Skeletal muscle tissue (tissue), 4 donors: ENCODE data around the gene MAGOHB. TPM values are rescaled to one million over a fixed set of nuclear protein-coding genes. Genes with fewer than 3 reads are reported as not detected.
"Not testable (repeated sequence)": the region's sequence is repeated elsewhere in the genome, so short reads cannot be mapped to it uniquely, and the experiment has no call there.

Source experiments
- H3K27ac ChIP-seq: one replicate; pipeline ENCODE4 v1.7.0; 2013; ENCODE audit warnings: mild to moderate bottlenecking, low read depth, low read length, inconsistent platforms
- H3K27me3 ChIP-seq, 3 donors: one replicate each; pipeline ENCODE4 v1.7.0; 2013; ENCODE audit warnings: low read length in 3 of 3; ENCODE audit not compliant: control insufficient read depth in 3 of 3, insufficient read depth in 3 of 3
- H3K36me3 ChIP-seq, 3 donors: one replicate each; pipeline ENCODE4 v1.7.0; 2013; ENCODE audit warnings: low read length in 3 of 3; ENCODE audit not compliant: control insufficient read depth in 3 of 3, insufficient read depth in 3 of 3
- H3K4me1 ChIP-seq, 3 donors: one replicate each; pipeline ENCODE4 v1.7.0; 2013; ENCODE audit warnings: low read length in 3 of 3, mild to moderate bottlenecking in 3 of 3; ENCODE audit not compliant: control insufficient read depth in 3 of 3, insufficient read depth in 3 of 3
- H3K4me3 ChIP-seq, 3 donors: one replicate each; pipeline ENCODE4 v1.7.0; 2013; ENCODE audit warnings: low read length in 3 of 3
- H3K9ac ChIP-seq, 3 donors: one replicate each; pipeline ENCODE4 v1.7.0; 2013; ENCODE audit warnings: low read length in 3 of 3, mild to moderate bottlenecking in 3 of 3, moderate library complexity in 2 of 3, low read depth in 1 of 3
- H3K9me3 ChIP-seq, 3 donors: one replicate each; pipeline ENCODE4 v1.7.0; 2013; ENCODE audit warnings: low read length in 3 of 3; ENCODE audit not compliant: control insufficient read depth in 3 of 3
- total RNA-seq: library from RNA; depleted of rRNA; stranded (reverse); fragments of >200 nt; gene quantifications from one replicate; pipeline ENCODE4 v1.2.3, GENCODE V29; 2014
- donor health status: Osteomylitis.

Gene MAGOHB
- total RNA-seq, 1 donor from 2014 or later = 13.0 TPM

DNA sequence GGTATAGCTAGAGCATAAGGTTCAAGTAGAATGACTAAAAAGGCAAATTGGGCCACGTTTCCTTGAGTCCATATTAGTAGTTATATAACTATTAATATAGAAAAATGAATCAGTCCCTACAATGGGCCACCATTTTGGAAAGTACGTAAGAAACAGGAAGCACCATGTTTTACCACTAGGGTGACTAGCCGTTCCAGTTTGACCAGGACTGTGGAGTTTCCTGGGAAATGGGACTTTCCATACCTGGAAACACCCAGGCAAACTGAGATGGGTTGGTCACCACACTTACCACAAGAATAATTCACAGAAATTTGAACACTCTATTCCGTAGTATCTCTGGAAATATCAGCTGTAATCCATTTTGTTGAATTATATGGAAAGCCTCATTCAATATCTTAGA is 2.1 kb upstream of the MAGOHB start:
- Histone ChIP-seq H3K36me3 (no peaks in the 10 kb centered on the region), H3K27ac (no peak overlapping the region), H3K4me1 (peaks cover 9 to 19% (median 12%) of the 10 kb centered on the region in 3 donors), H3K4me3 (no peak overlapping the region), H3K9ac (no peak overlapping the region), H3K27me3 (no peaks in the 10 kb centered on the region), H3K9me3 (no peaks in the 10 kb centered on the region)

- Histone ChIP-seq H3K27ac (peak overlapping the region; percentile 87), H3K36me3 (peaks cover 0 to 10% (median 7%) of the 10 kb centered on the region in 3 donors), H3K4me1 (peaks cover 9 to 19% (median 12%) of the 10 kb centered on the region in 3 donors), H3K9me3 (no peaks in the 10 kb centered on the region), H3K4me3 (peak overlapping the region; percentile 92 to 95 (median 93)), H3K9ac (peak overlapping the region; percentile 92 to 97 (median 94)), H3K27me3 (no peaks in the 10 kb centered on the region)
These were observed 604 bp upstream of the MAGOHB start for GRCh38 chr12:10614056-10614370.

DNA sequence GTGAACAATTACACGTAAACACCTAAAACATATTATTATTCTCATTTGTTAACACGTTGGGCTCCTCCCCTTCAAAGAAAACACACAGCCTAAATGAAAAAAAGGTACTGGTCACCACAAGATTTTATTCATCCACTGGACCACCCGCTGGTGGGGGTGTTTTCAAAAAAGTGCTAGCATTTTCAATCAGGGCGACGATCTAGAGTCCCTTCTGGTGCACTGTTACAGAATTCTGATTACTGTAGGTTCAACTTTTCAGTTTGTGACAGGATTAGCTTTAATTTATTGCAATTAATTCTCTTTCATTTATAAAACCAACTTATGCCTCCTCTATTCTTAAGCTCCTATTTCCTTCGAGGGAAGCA is 443 bp downstream of the MAGOHB start:
- H3K9ac ChIP-seq = peak overlapping the region; percentile 92 to 97 (median 94)

DNA sequence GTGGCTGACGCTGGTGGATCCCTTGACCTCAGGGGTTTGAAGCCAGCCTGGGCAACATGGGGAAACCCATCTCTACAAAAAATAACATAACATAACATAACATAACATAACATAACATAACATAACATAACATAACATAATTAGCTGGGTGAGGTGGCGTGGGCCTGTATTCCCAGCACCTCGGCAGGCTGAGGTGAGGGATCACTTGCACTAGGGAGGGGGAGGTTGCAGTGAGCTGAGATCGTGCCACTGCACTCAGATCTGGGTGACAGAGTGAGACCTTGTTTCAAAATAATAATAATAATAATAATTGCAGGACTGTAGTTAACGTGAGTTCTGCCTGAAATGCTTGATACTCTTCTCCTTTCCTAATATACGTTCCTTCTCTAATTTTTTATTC is 1.3 kb downstream of the MAGOHB start:
- H3K36me3 ChIP-seq = peaks cover 0 to 17% (median 16%) of the 10 kb centered on the region in 3 donors
- H3K9ac ChIP-seq = peak overlapping the region in 1 of 3 donors; percentile 94
- H3K4me3 ChIP-seq = peak overlapping the region in 2 of 3 donors; percentile 92 to 93
- H3K9me3 ChIP-seq = no peaks in the 10 kb centered on the region
- no peaks in the 10 kb centered on the region for H3K27me3 ChIP-seq
- no peak overlapping the region for H3K27ac ChIP-seq
- peaks cover 9 to 19% (median 12%) of the 10 kb centered on the region in 3 donors for H3K4me1 ChIP-seq

More for the DNA sequence above, 443 bp downstream of the MAGOHB start:
- H3K4me3 ChIP-seq = peak overlapping the region; percentile 92 to 95 (median 93)
- H3K36me3 ChIP-seq = peaks cover 0 to 13% (median 12%) of the 10 kb centered on the region in 3 donors
- H3K27me3 ChIP-seq = no peaks in the 10 kb centered on the region
- peak overlapping the region; percentile 87 for H3K27ac ChIP-seq
- H3K9me3 ChIP-seq = no peaks in the 10 kb centered on the region
- peaks cover 9 to 19% (median 12%) of the 10 kb centered on the region in 3 donors for H3K4me1 ChIP-seq

DNA sequence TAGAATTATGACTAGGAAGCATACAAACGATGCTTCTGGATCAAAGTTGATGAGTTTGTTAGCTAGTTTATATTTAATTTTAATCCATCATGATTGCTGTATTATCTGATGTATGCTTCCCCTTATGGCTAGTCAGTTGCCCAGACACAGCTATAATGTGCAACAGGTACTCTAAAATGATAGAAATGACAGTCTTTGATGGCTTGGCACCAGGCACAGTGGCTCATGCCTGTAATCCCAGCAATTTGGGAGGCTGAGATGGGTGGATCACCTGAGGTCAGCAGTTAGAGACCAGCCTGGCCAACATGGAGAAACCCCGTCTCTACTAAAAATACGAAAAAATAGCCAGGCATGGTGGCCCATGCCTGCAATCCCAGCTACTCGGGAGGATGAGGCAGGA is 2.2 kb downstream of the MAGOHB start:
- H3K36me3 ChIP-seq = peaks cover 0 to 20% (median 19%) of the 10 kb centered on the region in 3 donors
- H3K9ac ChIP-seq = not testable (repeated sequence)

GRCh38 chr12:10610188-10610587 is 3.2 kb downstream of the MAGOHB start:
- no peaks in the 10 kb centered on the region for H3K9me3 ChIP-seq
- H3K4me3 ChIP-seq = no peak overlapping the region
- no peak overlapping the region for H3K27ac ChIP-seq
- H3K36me3 ChIP-seq = peaks cover 0 to 20% (median 19%) of the 10 kb centered on the region in 3 donors
- H3K4me1 ChIP-seq = peaks cover 9 to 19% (median 12%) of the 10 kb centered on the region in 3 donors
- no peak overlapping the region for H3K9ac ChIP-seq
- no peaks in the 10 kb centered on the region for H3K27me3 ChIP-seq

More for the DNA sequence above, 2.2 kb downstream of the MAGOHB start:
- not testable (repeated sequence) for H3K27me3 ChIP-seq, H3K4me3 ChIP-seq, H3K9me3 ChIP-seq, H3K27ac ChIP-seq
- H3K4me1 ChIP-seq = peaks cover 9 to 19% (median 12%) of the 10 kb centered on the region in 3 donors

GRCh38 chr12:10607885-10608458 is 5.4 kb downstream of the MAGOHB start:
- no peak overlapping the region for H3K9ac ChIP-seq
- H3K9me3 ChIP-seq = no peaks in the 10 kb centered on the region
- H3K36me3 ChIP-seq = peaks cover 0 to 24% (median 19%) of the 10 kb centered on the region in 3 donors
- H3K27me3 ChIP-seq = no peaks in the 10 kb centered on the region
- H3K4me1 ChIP-seq = peaks cover 7 to 12% (median 9%) of the 10 kb centered on the region in 3 donors
- no peak overlapping the region for H3K27ac ChIP-seq
- H3K4me3 ChIP-seq = no peak overlapping the region

- no peak overlapping the region for H3K4me3 ChIP-seq
- no peak overlapping the region for H3K27ac ChIP-seq
- H3K36me3 ChIP-seq = peaks cover under 1 to 7% (median 2%) of the 10 kb centered on the region in 3 donors
- H3K27me3 ChIP-seq = no peaks in the 10 kb centered on the region
- no peaks in the 10 kb centered on the region for H3K9me3 ChIP-seq
- H3K9ac ChIP-seq = no peak overlapping the region
- no peaks in the 10 kb centered on the region for H3K4me1 ChIP-seq
These were observed 11.5 kb downstream of the MAGOHB start for GRCh38 chr12:10601860-10602259.

DNA sequence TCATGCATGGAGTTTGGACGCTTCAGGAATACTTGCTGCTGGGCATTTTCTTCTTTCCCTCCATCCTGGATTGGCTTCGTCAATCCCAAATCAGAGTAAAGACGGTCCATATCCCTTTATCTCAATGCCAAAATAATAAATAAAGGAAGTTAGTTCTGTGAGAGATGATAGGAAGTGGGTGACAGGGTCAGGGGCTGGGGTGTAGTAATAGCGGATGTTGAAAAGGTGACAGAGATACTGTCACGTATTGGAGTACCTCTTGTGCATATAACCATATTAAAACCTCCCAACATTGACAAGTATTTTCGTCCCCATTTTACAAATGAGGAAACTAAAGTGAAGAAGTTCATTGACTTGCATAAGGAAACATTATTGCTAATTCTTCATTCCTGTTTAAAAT is 12.4 kb downstream of the MAGOHB start:
- Histone ChIP-seq H3K36me3 (peaks cover 0 to 6% (median 2%) of the 10 kb centered on the region in 3 donors), H3K4me1 (no peaks in the 10 kb centered on the region), H3K27me3 (no peaks in the 10 kb centered on the region), H3K9me3 (no peaks in the 10 kb centered on the region), H3K9ac (no peak overlapping the region), H3K4me3 (no peak overlapping the region), H3K27ac (no peak overlapping the region)

GRCh38 chr12:10595881-10596280 is 17.5 kb downstream of the MAGOHB start:
- peaks cover 2 to 4% (median 2%) of the 10 kb centered on the region in 3 donors for H3K36me3 ChIP-seq
- H3K9me3 ChIP-seq = no peaks in the 10 kb centered on the region
- H3K9ac ChIP-seq = no peak overlapping the region
- no peaks in the 10 kb centered on the region for H3K4me1 ChIP-seq
- no peaks in the 10 kb centered on the region for H3K27me3 ChIP-seq
- H3K4me3 ChIP-seq = no peak overlapping the region
- no peak overlapping the region for H3K27ac ChIP-seq
